Measurements from ENCODE around the gene C12orf57.
"Not testable (repeated sequence)": the region's sequence is repeated elsewhere in the genome, so short reads cannot be mapped to it uniquely, and the experiment has no call there.

C12orf57 gene

GRCh38 chr12:6943722-6944380, at the start of gene C12orf57, which contains the start of gene RNU7-1:
Gene C12orf57 (plus strand): TSS chr12:6944022. CDS start chr12:6944122, 100 bp downstream.
Gene RNU7-1 (plus strand): TSS chr12:6943816.
- no peak for FAIRE-seq

DNA sequence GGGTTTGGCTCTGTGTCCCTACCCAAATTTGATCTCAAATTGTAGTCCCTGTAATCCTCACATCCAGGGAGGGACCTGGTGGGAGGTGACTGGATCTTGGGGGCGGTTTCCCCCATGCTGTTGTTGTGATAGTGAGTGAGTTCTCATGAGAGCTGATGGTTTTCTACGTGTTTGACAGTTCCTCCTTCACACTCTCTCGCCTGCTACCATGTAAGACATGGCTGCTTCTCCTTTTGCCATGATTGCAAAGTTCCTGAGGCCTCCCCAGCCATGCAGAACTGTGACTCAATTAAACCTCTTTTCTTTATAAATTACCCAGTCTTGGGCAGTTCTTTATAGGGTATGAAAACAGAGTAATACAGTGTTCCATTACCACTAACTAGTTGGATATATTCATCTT, 49.5 kb upstream of the C12orf57 start:
- FAIRE-seq: no peak

GRCh38 chr12:6896846-6897435, 46.9 kb upstream of the C12orf57 start:
- no peak for FAIRE-seq

DNA sequence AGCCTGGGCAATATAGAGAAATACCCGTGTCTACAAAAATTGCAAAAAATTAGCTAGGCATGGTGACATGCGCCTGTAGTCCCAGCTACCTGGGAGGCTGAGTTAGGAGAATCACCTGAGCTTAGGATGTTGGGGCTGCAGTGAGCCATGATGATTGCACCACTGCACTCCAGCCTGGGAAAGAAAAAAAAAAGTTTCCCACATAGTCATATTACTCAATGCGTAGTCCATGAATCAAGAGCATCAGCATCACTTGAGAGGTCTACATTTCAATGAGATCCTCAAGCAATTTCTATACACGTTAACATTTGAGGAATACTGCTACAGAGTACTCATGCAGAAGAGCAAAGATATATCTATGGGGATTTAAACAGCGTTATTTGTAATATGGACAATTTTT, 44.4 kb upstream of the C12orf57 start:
- FAIRE-seq: no peak

GRCh38 chr12:6899837-6900519, 43.8 kb upstream of the C12orf57 start:
- no peak for FAIRE-seq

DNA sequence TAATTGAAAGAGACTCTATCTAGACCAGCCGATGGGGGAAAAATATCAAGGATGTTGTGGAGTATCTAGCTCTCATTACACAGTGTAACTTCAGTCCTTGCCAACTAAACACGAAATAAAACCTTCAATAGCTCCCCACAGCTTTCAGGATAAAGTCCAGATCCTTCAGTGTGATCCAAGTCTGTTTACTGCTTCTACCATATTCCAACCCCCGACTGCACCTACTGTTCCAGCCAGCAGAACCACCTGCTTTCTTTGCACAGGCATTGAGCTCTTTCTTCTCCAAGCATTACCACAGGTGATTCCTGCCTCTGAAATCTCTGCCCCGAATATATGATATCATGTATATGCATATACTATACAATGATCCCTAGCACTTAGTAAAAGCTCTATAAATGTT, 41.4 kb upstream of the C12orf57 start:
- no peak for FAIRE-seq

DNA sequence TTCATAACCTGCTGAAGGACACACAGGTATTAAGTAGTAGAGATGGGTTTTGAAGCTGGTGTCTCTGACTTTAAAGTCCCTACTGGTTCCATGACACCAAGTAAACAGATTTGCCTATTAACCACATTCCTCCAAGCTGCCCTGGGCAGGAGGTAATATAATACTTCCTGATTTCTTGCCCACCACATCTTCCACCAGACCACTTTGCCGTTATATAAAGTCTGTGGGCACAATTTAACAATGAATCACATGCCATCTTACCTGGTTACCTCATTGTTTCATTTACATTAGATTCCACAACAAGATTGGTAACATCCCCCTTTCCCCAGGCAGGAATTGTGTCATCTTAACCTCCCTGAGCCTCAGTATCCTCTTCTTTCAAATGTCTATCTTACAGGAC, 40.1 kb upstream of the C12orf57 start:
- no peak for FAIRE-seq

- FAIRE-seq: peak; percentile 74
These were observed 39.2 kb upstream of the C12orf57 start, which contains the start of gene LRRC23 for GRCh38 chr12:6904280-6905276. Gene LRRC23 (plus strand): TSS chr12:6904822. CDS start chr12:6905634, 812 bp downstream.

GRCh38 chr12:6905414-6906040, 38.3 kb upstream of the C12orf57 start:
- FAIRE-seq: no peak

GRCh38 chr12:6908141-6908540, 35.7 kb upstream of the C12orf57 start:
- FAIRE-seq: not testable (repeated sequence)

GRCh38 chr12:6909421-6910145, 34.2 kb upstream of the C12orf57 start:
- no peak for FAIRE-seq

GRCh38 chr12:6912164-6912935, 31.5 kb upstream of the C12orf57 start:
- FAIRE-seq: no peak

- no peak for FAIRE-seq
These were observed 29.4 kb upstream of the C12orf57 start, which contains the start of gene ENO2 for GRCh38 chr12:6914246-6914946. Gene ENO2 (plus strand): TSS chr12:6914580. CDS start chr12:6915833, 1,253 bp downstream.

- no peak for FAIRE-seq
These were observed 28.7 kb upstream of the C12orf57 start for GRCh38 chr12:6914947-6915788.

DNA sequence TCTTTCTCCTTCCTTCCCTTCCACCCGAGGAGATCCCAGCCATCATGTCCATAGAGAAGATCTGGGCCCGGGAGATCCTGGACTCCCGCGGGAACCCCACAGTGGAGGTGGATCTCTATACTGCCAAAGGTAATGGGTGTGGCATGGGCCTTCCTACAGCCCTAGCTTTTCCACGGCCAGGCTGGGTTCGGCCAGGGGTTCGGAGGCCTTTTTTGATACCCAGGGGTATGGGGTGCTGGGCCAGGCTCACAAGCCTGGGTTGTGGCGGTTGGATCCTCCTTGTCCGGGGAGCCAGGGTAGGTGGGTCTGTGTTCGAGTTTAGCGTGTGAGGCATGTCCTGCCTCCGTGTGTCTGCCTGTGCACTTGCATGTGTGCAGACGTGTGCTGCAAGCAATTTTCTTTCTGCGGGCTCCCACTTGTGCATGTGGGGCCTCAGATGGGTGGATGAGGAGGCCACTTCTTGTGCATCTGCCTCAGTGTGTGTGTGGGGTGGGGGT, 28.0 kb upstream of the C12orf57 start:
- FAIRE-seq: no peak

DNA sequence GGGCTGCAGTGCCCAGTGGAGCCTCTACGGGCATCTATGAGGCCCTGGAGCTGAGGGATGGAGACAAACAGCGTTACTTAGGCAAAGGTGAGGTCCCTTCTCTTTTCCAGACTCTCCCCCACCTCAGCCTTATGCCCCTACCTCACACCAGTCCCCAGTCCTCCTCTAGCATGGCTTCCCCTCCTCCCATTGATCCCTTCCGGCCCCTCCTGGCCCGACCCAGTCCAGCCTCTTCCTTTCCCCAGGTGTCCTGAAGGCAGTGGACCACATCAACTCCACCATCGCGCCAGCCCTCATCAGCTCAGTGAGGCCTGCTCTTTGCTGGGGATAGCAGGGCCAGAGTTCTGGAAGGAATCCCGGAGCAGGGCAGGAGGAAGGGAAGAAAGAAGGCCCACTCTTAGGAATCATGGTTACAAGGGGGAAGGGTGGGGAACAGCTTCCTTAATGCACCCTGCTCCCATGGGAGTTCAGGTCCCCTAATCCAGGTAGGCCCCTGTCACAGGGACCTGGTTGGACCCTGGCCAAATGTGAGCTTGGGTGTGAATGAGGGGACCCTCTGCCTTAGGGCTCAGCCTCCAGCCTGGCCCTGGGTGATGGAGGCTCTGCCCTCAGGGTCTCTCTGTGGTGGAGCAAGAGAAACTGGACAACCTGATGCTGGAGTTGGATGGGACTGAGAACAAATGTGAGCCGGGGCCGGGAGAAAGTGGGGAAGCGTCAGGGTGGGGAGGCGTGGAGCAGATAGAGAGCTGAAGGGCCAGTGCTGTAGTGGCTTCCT, 27.2 kb upstream of the C12orf57 start:
- no peak for FAIRE-seq

- no peak for FAIRE-seq
These were observed 26.2 kb upstream of the C12orf57 start for GRCh38 chr12:6917491-6918231.
